ENCODE measurements around the gene DCUN1D3. TPM values are rescaled to one million over a fixed set of nuclear protein-coding genes. Genes with fewer than 3 reads are reported as not detected.

The DCUN1D3 gene
- total and polyA plus RNA-seq, 8 donors, result 1.4 to 25.7 (median 7.7) TPM

- no peak for DNase-seq
These were observed 53.6 kb downstream of the DCUN1D3 start for GRCh38 chr16:20846551-20846950.

GRCh38 chr16:20846030-20846429, 54.1 kb downstream of the DCUN1D3 start:
- Histone ChIP-seq H3K9me3 (no peaks in the 10 kb centered on the region), H3K27ac (no peak overlapping the region), H3K4me3 (no peak overlapping the region), H3K4me1 (peaks cover 12 to 15% (median 15%) of the 10 kb centered on the region in 4 donors), H3K27me3 (no peaks in the 10 kb centered on the region), H3K36me3 (peaks cover 0 to 36% (median 21%) of the 10 kb centered on the region in 4 donors)
- no peak for TF ChIP-seq EP300 (IDR thresholded peaks at IDR 0.05)
- intact Hi-C loops (cut with DNase I; ENCODE audit: low total_unique reads), result loop anchor here (5.0 kb wide), 1 partner anchor 241 kb away; no protein-coding TSS in a partner anchor
- 80 to 98% (median 94%) methylated on average over 6 of the region's 6 CpGs for WGBS, 5 donors
- no peak for DNase-seq

More at GRCh38 chr16:20846551-20846950, 53.6 kb downstream of the DCUN1D3 start:
- Histone ChIP-seq H3K4me3 (no peak overlapping the region), H3K27ac (no peak overlapping the region), H3K36me3 (peaks cover 0 to 33% (median 20%) of the 10 kb centered on the region in 4 donors), H3K27me3 (no peaks in the 10 kb centered on the region), H3K4me1 (peaks cover 17 to 20% (median 20%) of the 10 kb centered on the region in 4 donors), H3K9me3 (no peaks in the 10 kb centered on the region)
- no peak for TF ChIP-seq EP300 (IDR thresholded peaks at IDR 0.05)
- no peak for TF ChIP-seq POLR2A (IDR thresholded peaks at IDR 0.05)
- TF ChIP-seq POLR2AphosphoS5 (IDR thresholded peaks at IDR 0.05), result no peak
- TF ChIP-seq CTCF (IDR thresholded peaks at IDR 0.05), result no peak
- intact Hi-C loops (cut with DNase I; ENCODE audit: low total_unique reads), result loop anchor here (5.0 kb wide), 1 partner anchor 241 kb away; no protein-coding TSS in a partner anchor

- 70 to 95% (median 81%) methylated on average over 3 of the region's 3 CpGs for WGBS, 5 donors
- Histone ChIP-seq H3K4me1 (peaks cover 0 to under 1% (median under 1%) of the 10 kb centered on the region in 4 donors), H3K4me3 (no peak overlapping the region), H3K27me3 (no peaks in the 10 kb centered on the region), H3K9me3 (no peaks in the 10 kb centered on the region), H3K27ac (no peak overlapping the region), H3K36me3 (peaks cover 0 to 49% (median 29%) of the 10 kb centered on the region in 4 donors)
- intact Hi-C loops (cut with DNase I; ENCODE audit: low total_unique reads), result no loop called here
- TF ChIP-seq POLR2AphosphoS5 (IDR thresholded peaks at IDR 0.05) (no peak), EP300 (IDR thresholded peaks at IDR 0.05) (no peak), CTCF (IDR thresholded peaks at IDR 0.05) (no peak), POLR2A (IDR thresholded peaks at IDR 0.05) (no peak)
- no peak for DNase-seq
These were observed 55.6 kb downstream of the DCUN1D3 start for GRCh38 chr16:20844588-20844987.

- intact Hi-C loops (cut with DNase I; ENCODE audit: low total_unique reads), result no loop called here
- no peak overlapping the region for H3K4me3 ChIP-seq
- WGBS, 5 donors, result 82 to 90% (median 86%) methylated on average over 2 of the region's 2 CpGs
- H3K27ac ChIP-seq, result no peak overlapping the region
- TF ChIP-seq EP300 (IDR thresholded peaks at IDR 0.05) (no peak), CTCF (IDR thresholded peaks at IDR 0.05) (no peak), POLR2AphosphoS5 (IDR thresholded peaks at IDR 0.05) (no peak), POLR2A (IDR thresholded peaks at IDR 0.05) (no peak)
- DNase-seq, result no peak
- H3K36me3 ChIP-seq, result peaks cover 0 to 49% (median 31%) of the 10 kb centered on the region in 4 donors
- H3K4me1 ChIP-seq, result no peaks in the 10 kb centered on the region
- H3K9me3 ChIP-seq, result no peaks in the 10 kb centered on the region
- H3K27me3 ChIP-seq, result no peaks in the 10 kb centered on the region
These were observed 56.1 kb downstream of the DCUN1D3 start for GRCh38 chr16:20844054-20844453.

GRCh38 chr16:20839504-20839903, 60.7 kb downstream of the DCUN1D3 start:
- no peak for TF ChIP-seq CTCF (IDR thresholded peaks at IDR 0.05)
- WGBS, 5 donors, result 78 to 94% (median 90%) methylated on average over 2 of the region's 2 CpGs
- Histone ChIP-seq H3K9me3 (peaks cover 0 to 4% (median 0%) of the 10 kb centered on the region in 4 donors), H3K4me1 (no peaks in the 10 kb centered on the region), H3K4me3 (no peak overlapping the region), H3K36me3 (peaks cover 3 to 62% (median 45%) of the 10 kb centered on the region in 4 donors), H3K27me3 (no peaks in the 10 kb centered on the region), H3K27ac (no peak overlapping the region)
- intact Hi-C loops (cut with DNase I; ENCODE audit: low total_unique reads), result no loop called here
- DNase-seq, result no peak
